SK-N-SH treated with all-trans-retinoic acid at 6 μM for 48 hours (cell line): ENCODE measurements around the gene KDM4B.

ENCODE experiments used
- ATAC-seq: fragments of 200-7000 bp; cut with Tn5 transposase; 3 replicates; pipeline ENCODE4 v1.9.1; 2020; ENCODE audit warnings: mild to moderate bottlenecking, moderate library complexity
- ARNTL ChIP-seq: fragments of 450-650 bp; formaldehyde crosslinking; IDR thresholded peaks from 2 replicates; pipeline ENCODE4 v1.5.0; 2020; ENCODE audit warnings: low read depth, mild to moderate bottlenecking, moderate library complexity, borderline replicate concordance
- BACH2 ChIP-seq: fragments of 250-450 bp; sonication (Bioruptor Pico); IDR thresholded peaks from 2 replicates; pipeline ENCODE4 v1.9.0; 2021; ENCODE audit warnings: mild to moderate bottlenecking, borderline replicate concordance
- CSDC2 ChIP-seq: fragments of 250-450 bp; sonication (Bioruptor Pico); IDR thresholded peaks from 2 replicates; pipeline ENCODE4 v1.5.0; 2020; ENCODE audit warnings: mild to moderate bottlenecking, moderate library complexity
- ESRRG ChIP-seq: fragments of 250-450 bp; sonication (Bioruptor Pico); IDR thresholded peaks from 2 replicates; pipeline ENCODE4 v1.6.1; 2021; ENCODE audit warnings: mild to moderate bottlenecking
- GLIS3 ChIP-seq: fragments of 250-450 bp; sonication (Bioruptor Pico); IDR thresholded peaks from 2 replicates; pipeline ENCODE4 v1.5.0; 2020; ENCODE audit warnings: mild to moderate bottlenecking, moderate library complexity
- ISL1 ChIP-seq: fragments of 250-450 bp; sonication (Bioruptor Pico); IDR thresholded peaks from 2 replicates; pipeline ENCODE4 v2.1.2; 2022; ENCODE audit warnings: mild to moderate bottlenecking, moderate library complexity
- PPARA ChIP-seq: fragments of 250-450 bp; sonication (Bioruptor Pico); IDR thresholded peaks from 2 replicates; pipeline ENCODE4 v1.5.0; 2020; ENCODE audit warnings: mild to moderate bottlenecking, borderline replicate concordance
- SNAI2 ChIP-seq: fragments of 250-450 bp; sonication (Bioruptor Pico); IDR thresholded peaks from 2 replicates; pipeline ENCODE4 v1.5.0; 2020; ENCODE audit warnings: mild to moderate bottlenecking, moderate library complexity
- TCF4 ChIP-seq: fragments of 250-450 bp; sonication (Bioruptor Pico); IDR thresholded peaks from 2 replicates; pipeline ENCODE4 v1.8.0; 2021; ENCODE audit warnings: mild to moderate bottlenecking, moderate library complexity, borderline replicate concordance
- ZC3H10 ChIP-seq: fragments of 250-450 bp; sonication (Bioruptor Pico); IDR thresholded peaks from 2 replicates; pipeline ENCODE4 v1.5.1; 2021; ENCODE audit warnings: mild to moderate bottlenecking, moderate library complexity
- ZFP3 ChIP-seq: fragments of 250-450 bp; sonication (Bioruptor Pico); IDR thresholded peaks from 2 replicates; pipeline ENCODE4 v1.5.0; 2020; ENCODE audit warnings: mild to moderate bottlenecking, moderate library complexity
- ZFP30 ChIP-seq: fragments of 450-650 bp; formaldehyde crosslinking; IDR thresholded peaks from 2 replicates; pipeline ENCODE4 v1.5.0; 2022; ENCODE audit warnings: mild to moderate bottlenecking, moderate library complexity
- ZNF565 ChIP-seq: fragments of 450-650 bp; formaldehyde crosslinking; conservative IDR thresholded peaks from 2 replicates; pipeline ENCODE4 v1.5.0; 2020; ENCODE audit warnings: low read depth, mild to moderate bottlenecking, moderate library complexity
- ZNF70 ChIP-seq: fragments of 450-650 bp; formaldehyde crosslinking; IDR thresholded peaks from 2 replicates; pipeline ENCODE4 v1.5.0; 2020; ENCODE audit warnings: mild to moderate bottlenecking, moderate library complexity
- TF ChIP-seq, protein P1 (sequence below): fragments of 250-450 bp; sonication (Bioruptor Pico); IDR thresholded peaks from 2 replicates; pipeline ENCODE4 v1.5.0; 2020; ENCODE audit warnings: mild to moderate bottlenecking, moderate library complexity
- TF ChIP-seq, protein P2 (sequence below): fragments of 250-450 bp; sonication (Bioruptor Pico); IDR thresholded peaks from 2 replicates; pipeline ENCODE4 v1.5.1; 2020; ENCODE audit warnings: low read depth, mild to moderate bottlenecking, moderate library complexity
- TF ChIP-seq, protein P3 (sequence below): fragments of 250-450 bp; sonication (Bioruptor Pico); IDR thresholded peaks from 2 replicates; pipeline ENCODE4 v1.8.0; 2020; ENCODE audit warnings: mild to moderate bottlenecking, moderate library complexity, borderline replicate concordance
- TF ChIP-seq, protein P4 (sequence below): fragments of 250-450 bp; sonication (Bioruptor Pico); IDR thresholded peaks from 2 replicates; pipeline ENCODE4 v1.8.0; 2021; ENCODE audit warnings: low read depth, mild to moderate bottlenecking, moderate library complexity, borderline replicate concordance

Gene KDM4B

DNA sequence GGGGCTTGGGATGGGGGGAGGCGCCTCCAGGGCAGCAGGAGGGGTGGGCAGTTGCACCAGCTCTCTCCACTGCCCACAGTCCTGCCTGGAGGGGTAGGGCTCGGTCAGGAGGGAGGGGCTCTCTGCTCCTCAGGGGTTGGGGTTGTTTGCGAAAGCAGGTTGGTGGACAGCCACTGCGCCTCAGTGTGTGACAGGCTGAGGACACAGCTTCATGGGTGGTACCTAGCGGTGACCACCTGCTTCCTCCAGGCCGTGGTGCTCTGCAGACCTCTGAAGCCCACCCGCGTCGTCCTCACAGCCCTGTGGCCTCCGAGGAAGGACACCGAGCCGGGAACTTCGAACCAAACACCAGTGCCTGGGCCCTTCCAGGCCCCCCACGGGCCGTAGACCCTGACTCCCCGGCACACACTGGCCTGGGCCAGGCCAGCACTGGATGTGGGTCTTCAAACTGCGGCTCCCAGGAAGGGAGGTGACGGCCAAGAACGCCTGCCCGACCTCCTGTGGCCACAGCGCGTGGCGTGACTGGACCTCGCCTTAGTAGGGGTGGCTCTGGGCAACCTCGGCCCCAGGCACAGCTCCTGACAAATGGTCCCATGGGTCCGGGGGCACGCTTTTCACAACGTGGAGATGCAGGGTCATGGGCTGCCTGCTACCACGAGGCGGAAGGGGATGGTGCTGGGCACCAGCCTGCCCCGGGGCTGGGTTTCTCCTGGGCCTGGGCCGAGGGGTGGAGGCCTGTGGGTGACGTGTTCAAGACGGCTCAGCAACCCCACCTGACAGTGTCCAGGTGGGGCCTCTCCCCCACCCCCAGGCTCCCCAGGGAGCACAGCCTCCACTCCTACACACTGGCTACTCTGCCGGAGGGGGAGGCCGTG is 173.2 kb downstream of the KDM4B start:
- TF ChIP-seq ESRRG (CRISPR knock-in tag) = no peak
- no peak for TF ChIP-seq SNAI2 (CRISPR knock-in tag)
- no peak for TF ChIP-seq ZNF70 (CRISPR knock-in tag)
- TF ChIP-seq BACH2 (CRISPR knock-in tag) = no peak
- no peak for TF ChIP-seq ZFP3
- TF ChIP-seq ISL1 (CRISPR knock-in tag) = no peak
- TF ChIP-seq PPARA = no peak
- TF ChIP-seq, protein P1, sequence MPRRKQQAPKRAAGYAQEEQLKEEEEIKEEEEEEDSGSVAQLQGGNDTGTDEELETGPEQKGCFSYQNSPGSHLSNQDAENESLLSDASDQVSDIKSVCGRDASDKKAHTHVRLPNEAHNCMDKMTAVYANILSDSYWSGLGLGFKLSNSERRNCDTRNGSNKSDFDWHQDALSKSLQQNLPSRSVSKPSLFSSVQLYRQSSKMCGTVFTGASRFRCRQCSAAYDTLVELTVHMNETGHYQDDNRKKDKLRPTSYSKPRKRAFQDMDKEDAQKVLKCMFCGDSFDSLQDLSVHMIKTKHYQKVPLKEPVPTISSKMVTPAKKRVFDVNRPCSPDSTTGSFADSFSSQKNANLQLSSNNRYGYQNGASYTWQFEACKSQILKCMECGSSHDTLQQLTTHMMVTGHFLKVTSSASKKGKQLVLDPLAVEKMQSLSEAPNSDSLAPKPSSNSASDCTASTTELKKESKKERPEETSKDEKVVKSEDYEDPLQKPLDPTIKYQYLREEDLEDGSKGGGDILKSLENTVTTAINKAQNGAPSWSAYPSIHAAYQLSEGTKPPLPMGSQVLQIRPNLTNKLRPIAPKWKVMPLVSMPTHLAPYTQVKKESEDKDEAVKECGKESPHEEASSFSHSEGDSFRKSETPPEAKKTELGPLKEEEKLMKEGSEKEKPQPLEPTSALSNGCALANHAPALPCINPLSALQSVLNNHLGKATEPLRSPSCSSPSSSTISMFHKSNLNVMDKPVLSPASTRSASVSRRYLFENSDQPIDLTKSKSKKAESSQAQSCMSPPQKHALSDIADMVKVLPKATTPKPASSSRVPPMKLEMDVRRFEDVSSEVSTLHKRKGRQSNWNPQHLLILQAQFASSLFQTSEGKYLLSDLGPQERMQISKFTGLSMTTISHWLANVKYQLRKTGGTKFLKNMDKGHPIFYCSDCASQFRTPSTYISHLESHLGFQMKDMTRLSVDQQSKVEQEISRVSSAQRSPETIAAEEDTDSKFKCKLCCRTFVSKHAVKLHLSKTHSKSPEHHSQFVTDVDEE (CRISPR knock-in tag) = no peak
- TF ChIP-seq GLIS3 (CRISPR knock-in tag) = no peak
- no peak for TF ChIP-seq ZFP30
- TF ChIP-seq CSDC2 = no peak
- no peak for ATAC-seq

DNA sequence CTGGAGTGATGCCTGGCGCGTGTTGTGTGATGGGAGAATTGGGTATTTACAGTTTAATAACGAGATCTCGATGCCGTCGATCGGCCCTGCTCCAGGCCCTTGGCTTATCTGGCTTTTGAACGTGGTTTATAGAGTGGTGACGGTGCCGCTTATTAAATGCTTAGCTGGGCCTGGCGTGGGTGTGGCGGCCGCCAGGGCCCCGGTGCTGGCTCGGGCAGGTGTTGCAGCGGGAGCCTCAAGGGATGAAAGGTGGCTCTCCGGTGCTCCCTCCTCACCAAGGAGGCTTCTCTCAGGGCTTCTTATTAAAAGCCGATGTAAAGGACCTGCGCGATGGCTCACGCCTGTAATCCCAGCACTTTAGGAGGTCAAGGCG is 173.8 kb downstream of the KDM4B start:
- no peak for TF ChIP-seq ISL1 (CRISPR knock-in tag)
- TF ChIP-seq, protein P2, sequence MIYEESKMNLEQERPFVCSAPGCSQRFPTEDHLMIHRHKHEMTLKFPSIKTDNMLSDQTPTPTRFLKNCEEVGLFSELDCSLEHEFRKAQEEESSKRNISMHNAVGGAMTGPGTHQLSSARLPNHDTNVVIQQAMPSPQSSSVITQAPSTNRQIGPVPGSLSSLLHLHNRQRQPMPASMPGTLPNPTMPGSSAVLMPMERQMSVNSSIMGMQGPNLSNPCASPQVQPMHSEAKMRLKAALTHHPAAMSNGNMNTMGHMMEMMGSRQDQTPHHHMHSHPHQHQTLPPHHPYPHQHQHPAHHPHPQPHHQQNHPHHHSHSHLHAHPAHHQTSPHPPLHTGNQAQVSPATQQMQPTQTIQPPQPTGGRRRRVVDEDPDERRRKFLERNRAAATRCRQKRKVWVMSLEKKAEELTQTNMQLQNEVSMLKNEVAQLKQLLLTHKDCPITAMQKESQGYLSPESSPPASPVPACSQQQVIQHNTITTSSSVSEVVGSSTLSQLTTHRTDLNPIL = no peak
- TF ChIP-seq, protein P3, sequence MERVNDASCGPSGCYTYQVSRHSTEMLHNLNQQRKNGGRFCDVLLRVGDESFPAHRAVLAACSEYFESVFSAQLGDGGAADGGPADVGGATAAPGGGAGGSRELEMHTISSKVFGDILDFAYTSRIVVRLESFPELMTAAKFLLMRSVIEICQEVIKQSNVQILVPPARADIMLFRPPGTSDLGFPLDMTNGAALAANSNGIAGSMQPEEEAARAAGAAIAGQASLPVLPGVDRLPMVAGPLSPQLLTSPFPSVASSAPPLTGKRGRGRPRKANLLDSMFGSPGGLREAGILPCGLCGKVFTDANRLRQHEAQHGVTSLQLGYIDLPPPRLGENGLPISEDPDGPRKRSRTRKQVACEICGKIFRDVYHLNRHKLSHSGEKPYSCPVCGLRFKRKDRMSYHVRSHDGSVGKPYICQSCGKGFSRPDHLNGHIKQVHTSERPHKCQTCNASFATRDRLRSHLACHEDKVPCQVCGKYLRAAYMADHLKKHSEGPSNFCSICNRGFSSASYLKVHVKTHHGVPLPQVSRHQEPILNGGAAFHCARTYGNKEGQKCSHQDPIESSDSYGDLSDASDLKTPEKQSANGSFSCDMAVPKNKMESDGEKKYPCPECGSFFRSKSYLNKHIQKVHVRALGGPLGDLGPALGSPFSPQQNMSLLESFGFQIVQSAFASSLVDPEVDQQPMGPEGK (CRISPR knock-in tag) = no peak
- TF ChIP-seq ESRRG (CRISPR knock-in tag) = no peak
- TF ChIP-seq ZFP3 = no peak
- TF ChIP-seq GLIS3 (CRISPR knock-in tag) = no peak
- TF ChIP-seq ZFP30 = no peak
- TF ChIP-seq, protein P4, sequence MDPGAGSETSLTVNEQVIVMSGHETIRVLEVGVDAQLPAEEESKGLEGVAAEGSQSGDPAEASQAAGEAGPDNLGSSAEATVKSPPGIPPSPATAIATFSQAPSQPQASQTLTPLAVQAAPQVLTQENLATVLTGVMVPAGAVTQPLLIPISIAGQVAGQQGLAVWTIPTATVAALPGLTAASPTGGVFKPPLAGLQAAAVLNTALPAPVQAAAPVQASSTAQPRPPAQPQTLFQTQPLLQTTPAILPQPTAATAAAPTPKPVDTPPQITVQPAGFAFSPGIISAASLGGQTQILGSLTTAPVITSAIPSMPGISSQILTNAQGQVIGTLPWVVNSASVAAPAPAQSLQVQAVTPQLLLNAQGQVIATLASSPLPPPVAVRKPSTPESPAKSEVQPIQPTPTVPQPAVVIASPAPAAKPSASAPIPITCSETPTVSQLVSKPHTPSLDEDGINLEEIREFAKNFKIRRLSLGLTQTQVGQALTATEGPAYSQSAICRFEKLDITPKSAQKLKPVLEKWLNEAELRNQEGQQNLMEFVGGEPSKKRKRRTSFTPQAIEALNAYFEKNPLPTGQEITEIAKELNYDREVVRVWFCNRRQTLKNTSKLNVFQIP (CRISPR knock-in tag) = no peak
- no peak for ATAC-seq

DNA sequence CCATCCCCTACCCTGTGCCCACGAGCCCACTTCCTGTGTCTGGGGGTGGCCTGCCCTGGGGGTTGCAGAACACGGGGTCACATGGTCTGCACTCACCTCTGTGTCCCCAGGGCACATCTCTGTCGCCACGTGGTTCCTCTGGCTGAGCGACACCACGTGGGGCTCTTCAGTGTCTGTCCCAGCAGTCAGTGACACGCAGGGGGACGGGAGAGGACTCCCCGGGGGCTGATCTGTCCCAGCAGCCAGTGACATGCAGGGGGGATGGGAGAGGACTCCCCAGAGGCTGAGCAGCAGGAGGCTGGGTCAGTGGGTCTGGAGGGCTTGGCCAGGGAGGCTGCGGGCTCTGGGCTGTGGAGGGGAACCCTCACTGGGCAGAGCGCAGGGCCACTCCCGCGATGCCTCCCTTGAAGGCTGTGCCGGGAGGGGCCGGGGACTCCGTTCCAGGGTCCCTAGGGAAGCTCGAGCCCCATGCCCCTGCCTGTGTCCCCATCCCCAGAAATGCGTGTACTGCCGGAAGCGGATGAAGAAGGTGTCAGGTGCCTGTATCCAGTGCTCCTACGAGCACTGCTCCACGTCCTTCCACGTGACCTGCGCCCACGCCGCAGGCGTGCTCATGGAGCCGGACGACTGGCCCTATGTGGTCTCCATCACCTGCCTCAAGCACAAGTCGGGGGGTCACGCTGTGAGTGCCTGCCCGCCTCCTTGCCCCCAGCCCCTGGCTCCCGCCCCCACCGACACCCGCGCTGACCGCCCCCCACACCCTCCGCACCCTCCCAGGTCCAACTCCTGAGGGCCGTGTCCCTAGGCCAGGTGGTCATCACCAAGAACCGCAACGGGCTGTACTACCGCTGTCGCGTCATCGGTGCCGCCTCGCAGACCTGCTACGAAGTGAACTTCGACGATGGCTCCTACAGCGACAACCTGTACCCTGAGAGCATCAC is 174.8 kb downstream of the KDM4B start:
- no peak for TF ChIP-seq ZNF565 (CRISPR knock-in tag)
- TF ChIP-seq SNAI2 (CRISPR knock-in tag) = no peak
- TF ChIP-seq ZFP30 = no peak
- no peak for TF ChIP-seq ISL1 (CRISPR knock-in tag)
- ATAC-seq = no peak

DNA sequence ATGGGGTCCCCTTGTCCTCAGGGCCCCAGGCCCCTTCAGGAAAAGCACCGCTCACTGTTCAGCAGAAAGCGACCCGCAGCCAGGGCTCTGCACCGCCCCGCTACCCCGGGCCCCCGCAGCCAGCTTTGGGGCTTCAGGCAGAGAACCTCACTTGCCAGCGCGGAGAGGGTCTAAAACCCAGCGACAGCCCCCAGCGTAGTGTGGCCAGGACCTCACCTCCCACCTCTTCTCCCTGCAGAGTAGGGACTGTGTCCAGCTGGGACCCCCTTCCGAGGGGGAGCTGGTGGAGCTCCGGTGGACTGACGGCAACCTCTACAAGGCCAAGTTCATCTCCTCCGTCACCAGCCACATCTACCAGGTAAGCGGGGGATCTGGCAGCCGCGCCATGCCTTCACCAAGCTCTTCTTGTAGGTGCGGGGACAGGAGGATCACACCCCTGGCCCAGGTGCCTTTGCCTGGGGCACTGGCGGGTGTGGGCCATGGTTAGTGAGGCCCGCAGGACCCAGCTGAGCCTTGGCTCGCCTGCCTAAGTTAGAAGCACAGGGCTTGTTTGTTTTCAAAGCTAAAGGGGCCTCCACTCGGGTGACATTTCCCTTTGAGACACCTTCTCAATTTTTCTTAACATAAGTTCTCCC is 175.7 kb downstream of the KDM4B start:
- ATAC-seq = no peak
- TF ChIP-seq, protein P2 = no peak
- TF ChIP-seq, protein P1 (CRISPR knock-in tag) = no peak
- TF ChIP-seq ISL1 (CRISPR knock-in tag) (no peak), ARNTL (CRISPR knock-in tag) (no peak), ESRRG (CRISPR knock-in tag) (no peak), ZC3H10 (no peak), ZNF565 (CRISPR knock-in tag) (no peak), TCF4 (CRISPR knock-in tag) (no peak)
- TF ChIP-seq, protein P3 (CRISPR knock-in tag) = no peak
